GM12873 (cell line): ENCODE data around the gene SLC1A7.

Experiments
- TF ChIP-seq, protein P1 (sequence below): IDR thresholded peaks from 2 replicates; pipeline ENCODE4 v1.5.1; 2012; ENCODE audit warnings: low read depth, mild to moderate bottlenecking, moderate library complexity, low read length, control low read depth; ENCODE audit not compliant: insufficient read depth; ENCODE audit errors: missing control alignments

The SLC1A7 gene

DNA sequence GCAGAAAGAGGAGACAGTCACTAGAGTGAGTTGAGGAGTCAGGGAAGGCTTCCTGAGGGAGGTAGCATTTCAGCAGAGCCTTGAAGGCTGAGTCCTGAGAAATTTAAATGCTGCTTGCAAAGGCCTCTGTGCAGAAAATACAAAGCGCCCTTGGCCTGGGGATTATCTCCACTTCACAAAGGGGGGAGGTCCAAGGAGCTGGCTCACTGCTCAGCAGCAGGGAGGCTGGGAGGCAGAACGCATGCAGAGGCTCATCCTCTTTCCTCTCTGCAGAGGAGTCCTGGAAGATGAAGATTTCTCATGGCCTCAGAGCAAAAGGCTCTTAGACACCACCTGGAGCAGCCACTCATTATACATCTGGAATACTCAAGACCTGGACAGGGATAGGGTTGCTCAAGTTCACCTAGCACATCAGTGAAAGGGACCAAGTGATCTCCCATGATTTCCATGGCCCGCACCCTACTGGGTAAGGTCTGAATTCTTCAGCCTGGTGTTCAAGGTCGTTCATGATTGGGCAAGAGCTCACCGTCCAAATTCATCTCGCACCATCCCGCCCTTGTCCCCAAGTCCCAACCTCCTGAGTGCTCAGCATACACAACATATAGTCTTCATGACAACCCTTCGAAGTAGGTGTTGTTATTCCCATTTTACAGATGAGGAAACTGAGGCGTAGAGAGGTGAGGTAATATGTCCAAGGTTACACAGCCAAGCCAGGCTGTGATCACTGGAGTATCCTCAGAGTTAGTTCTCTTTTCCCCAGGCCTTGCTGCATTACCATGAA lies 9.0 kb downstream of the SLC1A7 start:
- TF ChIP-seq, protein P1, sequence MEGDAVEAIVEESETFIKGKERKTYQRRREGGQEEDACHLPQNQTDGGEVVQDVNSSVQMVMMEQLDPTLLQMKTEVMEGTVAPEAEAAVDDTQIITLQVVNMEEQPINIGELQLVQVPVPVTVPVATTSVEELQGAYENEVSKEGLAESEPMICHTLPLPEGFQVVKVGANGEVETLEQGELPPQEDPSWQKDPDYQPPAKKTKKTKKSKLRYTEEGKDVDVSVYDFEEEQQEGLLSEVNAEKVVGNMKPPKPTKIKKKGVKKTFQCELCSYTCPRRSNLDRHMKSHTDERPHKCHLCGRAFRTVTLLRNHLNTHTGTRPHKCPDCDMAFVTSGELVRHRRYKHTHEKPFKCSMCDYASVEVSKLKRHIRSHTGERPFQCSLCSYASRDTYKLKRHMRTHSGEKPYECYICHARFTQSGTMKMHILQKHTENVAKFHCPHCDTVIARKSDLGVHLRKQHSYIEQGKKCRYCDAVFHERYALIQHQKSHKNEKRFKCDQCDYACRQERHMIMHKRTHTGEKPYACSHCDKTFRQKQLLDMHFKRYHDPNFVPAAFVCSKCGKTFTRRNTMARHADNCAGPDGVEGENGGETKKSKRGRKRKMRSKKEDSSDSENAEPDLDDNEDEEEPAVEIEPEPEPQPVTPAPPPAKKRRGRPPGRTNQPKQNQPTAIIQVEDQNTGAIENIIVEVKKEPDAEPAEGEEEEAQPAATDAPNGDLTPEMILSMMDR, result no peak

DNA sequence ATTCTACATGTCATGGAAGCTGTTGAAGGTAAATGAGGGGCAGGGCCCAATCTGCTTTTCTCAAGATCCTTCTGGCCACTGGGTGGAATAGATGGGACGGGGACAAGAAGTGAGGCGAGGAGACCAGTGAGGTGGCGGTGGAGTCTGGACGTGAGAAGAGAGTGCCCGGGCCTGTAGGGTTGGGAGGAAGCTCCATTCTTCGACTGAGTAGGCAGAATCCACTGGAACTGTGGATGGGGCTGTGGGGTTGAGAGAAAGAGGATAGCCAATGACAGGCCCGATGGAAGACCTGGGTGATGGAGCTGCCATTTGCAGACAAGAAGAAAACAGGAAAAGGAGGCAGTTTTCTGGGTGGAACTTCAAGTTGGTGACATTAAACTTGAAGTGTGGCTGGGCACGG lies 10.3 kb downstream of the SLC1A7 start:
- TF ChIP-seq, protein P1, result no peak

DNA sequence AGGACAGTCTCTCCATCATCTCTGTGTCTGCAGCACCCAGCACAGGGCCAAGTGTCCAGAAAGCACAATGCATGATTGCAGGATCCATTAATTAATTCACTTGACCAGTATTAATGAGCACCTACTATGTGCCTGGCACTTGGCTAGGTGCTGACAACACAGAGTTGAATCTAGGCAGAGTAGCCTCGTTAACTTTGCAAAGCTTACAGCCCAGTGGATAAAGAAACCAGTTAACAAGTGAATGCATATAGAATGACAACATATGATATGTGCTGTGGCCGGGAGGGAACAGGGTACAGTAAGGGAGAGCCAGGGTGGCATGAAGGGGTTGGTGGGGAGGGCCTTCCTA lies 10.9 kb downstream of the SLC1A7 start:
- TF ChIP-seq, protein P1, result no peak

DNA sequence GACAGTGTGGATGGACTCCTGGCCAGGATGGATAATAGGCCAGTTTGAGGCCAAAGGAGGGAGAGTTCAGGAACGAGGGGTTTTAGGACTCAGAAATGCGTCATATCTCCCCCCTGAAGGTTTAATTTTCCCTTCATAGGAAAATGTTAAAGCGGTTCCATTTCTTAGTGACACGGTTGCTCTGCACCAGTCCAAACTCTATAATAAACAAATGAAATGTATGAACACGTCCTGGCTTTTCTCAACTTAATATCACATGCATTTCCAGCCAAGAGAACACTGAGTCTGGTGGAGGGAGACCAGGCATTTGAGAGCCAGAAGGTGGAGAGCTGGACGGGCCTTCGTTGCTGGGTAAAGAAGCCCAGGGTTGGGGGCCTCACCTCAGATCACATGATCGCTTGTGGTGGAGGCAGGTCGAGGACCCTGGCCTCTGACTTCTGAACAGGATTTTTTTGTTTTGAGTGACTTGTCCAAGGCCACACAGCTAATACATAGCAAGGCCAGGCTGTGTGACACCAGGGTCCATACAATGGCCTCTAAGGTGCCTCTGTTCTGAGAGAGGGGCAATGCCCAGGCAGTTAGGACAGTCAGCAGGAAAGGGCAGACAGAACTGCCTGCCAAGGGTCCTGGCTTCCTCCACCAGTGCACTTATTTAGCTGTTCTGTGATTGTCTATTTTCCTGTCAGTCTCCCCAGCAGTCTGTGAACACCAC lies 11.4 kb downstream of the SLC1A7 start:
- TF ChIP-seq, protein P1, result no peak

DNA sequence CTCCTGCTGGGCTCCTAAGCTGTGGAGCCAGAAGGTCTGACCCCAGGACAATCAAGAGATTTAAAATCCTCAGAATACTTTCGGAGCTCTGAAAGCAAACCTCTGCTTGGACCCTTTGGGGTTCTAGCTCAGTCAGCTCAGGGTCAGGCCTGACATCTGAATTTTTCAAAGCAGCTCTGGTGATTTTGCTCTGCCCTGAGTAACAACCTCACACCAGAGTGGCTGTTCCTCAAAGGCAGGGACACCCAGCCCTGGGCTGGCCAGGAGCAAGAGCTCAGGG lies 11.9 kb downstream of the SLC1A7 start:
- TF ChIP-seq, protein P1, result no peak

DNA sequence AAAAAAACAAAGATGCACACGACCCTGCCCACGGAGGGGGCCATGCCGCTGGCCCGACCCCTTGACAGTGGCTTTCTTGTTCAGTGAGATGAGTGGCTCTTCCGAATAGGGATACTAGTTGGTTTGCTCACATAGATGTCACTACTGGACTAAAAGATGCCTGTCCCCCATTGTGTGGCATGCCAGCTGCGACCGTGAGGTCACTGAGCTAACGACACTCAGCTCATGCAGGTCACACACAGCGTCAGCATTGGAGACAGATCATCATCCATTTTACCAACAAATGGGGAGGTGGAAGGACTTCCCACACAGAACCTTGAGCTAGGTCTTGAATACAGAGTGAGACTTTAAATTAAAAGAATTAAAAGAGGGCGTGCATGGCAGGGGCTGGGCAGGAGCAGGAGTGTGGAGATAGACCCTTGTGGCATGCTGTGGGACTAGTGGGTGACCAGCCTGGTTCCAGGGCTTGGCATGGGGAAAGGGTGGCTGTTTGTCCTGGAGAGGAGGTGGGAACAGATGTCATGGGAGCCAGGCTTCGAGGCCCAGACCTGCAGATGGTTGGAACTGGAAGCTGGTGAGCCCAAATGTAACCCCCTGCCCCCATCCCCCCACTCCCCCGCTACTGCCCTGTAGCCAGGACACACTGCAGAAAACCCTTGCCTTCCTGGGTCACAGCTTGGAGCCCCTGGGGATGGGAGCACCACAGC lies 12.4 kb downstream of the SLC1A7 start:
- TF ChIP-seq, protein P1, result no peak

DNA sequence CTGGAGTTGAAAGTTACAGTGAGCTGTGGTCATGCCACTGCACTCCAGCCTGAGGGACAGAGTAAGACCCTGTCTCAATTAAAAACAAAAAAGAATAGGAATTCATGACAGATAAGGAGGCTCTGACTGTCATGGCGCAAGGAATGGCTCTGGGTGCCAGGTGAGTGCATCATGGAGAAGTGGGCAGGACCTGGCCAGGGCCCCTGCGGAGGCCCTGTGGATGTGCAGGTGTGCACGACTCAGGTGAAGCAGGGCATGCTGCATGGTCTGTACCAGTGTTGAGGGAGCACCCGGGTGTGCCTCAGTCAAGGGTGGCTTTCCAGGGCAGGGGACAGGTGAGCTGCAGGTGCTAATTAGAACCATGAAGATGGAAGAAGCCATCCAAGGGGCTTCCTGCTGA lies 14.0 kb downstream of the SLC1A7 start:
- TF ChIP-seq, protein P1, result no peak
